HepG2 (cell line): ENCODE results near the gene DPP6. TPM values are rescaled to one million over a fixed set of nuclear protein-coding genes. Genes with fewer than 3 reads are reported as not detected.

Experiments
- GLI4 ChIP-seq: sonication (generic); formaldehyde crosslinking; IDR thresholded peaks from 2 replicates; pipeline ENCODE4 v1.5.1; 2020; ENCODE audit warnings: missing genetic modification reagents, mild to moderate bottlenecking, moderate library complexity, borderline replicate concordance
- HMGA1 ChIP-seq: sonication (generic); formaldehyde crosslinking; conservative IDR thresholded peaks from 2 replicates; pipeline ENCODE4 v1.4.0; 2020; ENCODE audit warnings: missing genetic modification reagents
- KMT2A ChIP-seq: sonication (generic); formaldehyde crosslinking; IDR thresholded peaks from 2 replicates; pipeline ENCODE4 v1.4.0; 2020; ENCODE audit warnings: missing genetic modification reagents
- MEIS2 ChIP-seq: sonication (generic); formaldehyde crosslinking; IDR thresholded peaks from 2 replicates; pipeline ENCODE4 v1.9.0; 2021; ENCODE audit warnings: mild to moderate bottlenecking, missing genetic modification reagents
- NFIB ChIP-seq: sonication (generic); formaldehyde crosslinking; IDR thresholded peaks from 2 replicates; pipeline ENCODE4 v1.9.0; 2021; ENCODE audit warnings: missing genetic modification reagents, mild to moderate bottlenecking, borderline replicate concordance
- NFRKB ChIP-seq: fragments of 450-650 bp; IDR thresholded peaks from 2 replicates; pipeline ENCODE4 v1.6.1; 2017
- NKX3-1 ChIP-seq: sonication (generic); formaldehyde crosslinking; IDR thresholded peaks from 2 replicates; pipeline ENCODE4 v1.5.0; 2020; ENCODE audit warnings: missing genetic modification reagents
- NRL ChIP-seq: sonication (generic); formaldehyde crosslinking; IDR thresholded peaks from 2 replicates; pipeline ENCODE4 v1.5.0; 2020; ENCODE audit warnings: missing genetic modification reagents, mild to moderate bottlenecking, moderate library complexity, borderline replicate concordance
- PITX1 ChIP-seq: sonication (generic); formaldehyde crosslinking; IDR thresholded peaks from 2 replicates; pipeline ENCODE4 v1.5.1; 2020; ENCODE audit warnings: mild to moderate bottlenecking, missing genetic modification reagents
- SATB2 ChIP-seq: sonication (generic); formaldehyde crosslinking; IDR thresholded peaks from 2 replicates; pipeline ENCODE4 v1.5.0; 2020; ENCODE audit warnings: missing genetic modification reagents
- SP5 ChIP-seq: IDR thresholded peaks from 2 replicates; pipeline ENCODE4 v1.6.1; 2016; ENCODE audit warnings: low read depth, borderline replicate concordance
- SRSF4 ChIP-seq: fragments of 200-400 bp; formaldehyde crosslinking; IDR thresholded peaks from one replicate; pipeline ENCODE4 v1.6.1; 2018; ENCODE audit warnings: mild to moderate bottlenecking, low read depth, low read length, moderate library complexity; ENCODE audit not compliant: poor library complexity, severe bottlenecking
- SSRP1 ChIP-seq: IDR thresholded peaks from 2 replicates; pipeline ENCODE4 v1.6.1; 2016; ENCODE audit warnings: control low read depth
- TBX3 ChIP-seq: fragments of 450-650 bp; IDR thresholded peaks from 2 replicates; pipeline ENCODE4 v1.6.1; 2017; ENCODE audit warnings: antibody characterized with exemption, mild to moderate bottlenecking, inconsistent platforms, borderline replicate concordance
- ZNF256 ChIP-seq: sonication (generic); formaldehyde crosslinking; conservative IDR thresholded peaks from 2 replicates; pipeline ENCODE4 v1.4.0; 2020; ENCODE audit warnings: missing genetic modification reagents
- ZNF431 ChIP-seq: sonication (generic); formaldehyde crosslinking; IDR thresholded peaks from 2 replicates; pipeline ENCODE4 v1.9.0; 2022; ENCODE audit warnings: missing genetic modification reagents, low read depth, mild to moderate bottlenecking, borderline replicate concordance
- ZNF557 ChIP-seq: sonication (generic); formaldehyde crosslinking; IDR thresholded peaks from 2 replicates; pipeline ENCODE4 v1.4.0; 2020; ENCODE audit warnings: missing genetic modification reagents
- ZNF562 ChIP-seq: sonication (generic); formaldehyde crosslinking; IDR thresholded peaks from 2 replicates; pipeline ENCODE4 v1.8.0; 2022; ENCODE audit warnings: missing genetic modification reagents, borderline replicate concordance
- ZNF746 ChIP-seq: sonication (generic); formaldehyde crosslinking; IDR thresholded peaks from 2 replicates; pipeline ENCODE4 v1.8.0; 2022; ENCODE audit warnings: mild to moderate bottlenecking, missing genetic modification reagents
- ZNF768 ChIP-seq: sonication (generic); formaldehyde crosslinking; IDR thresholded peaks from 2 replicates; pipeline ENCODE4 v1.4.0; 2020; ENCODE audit warnings: missing genetic modification reagents
- ZSCAN21 ChIP-seq: sonication (generic); formaldehyde crosslinking; IDR thresholded peaks from 2 replicates; pipeline ENCODE4 v1.8.0; 2022; ENCODE audit warnings: mild to moderate bottlenecking, missing genetic modification reagents, moderate library complexity, borderline replicate concordance
- ZSCAN29 ChIP-seq: sonication (generic); formaldehyde crosslinking; conservative IDR thresholded peaks from 2 replicates; pipeline ENCODE4 v1.4.0; 2020; ENCODE audit warnings: mild to moderate bottlenecking, missing genetic modification reagents
- polyA plus RNA-seq, 8 experiments: library from polyadenylated mRNA; depleted of rRNA in 3 of 8; stranded (reverse) in 7 of 8; unstranded in 1 of 8; fragments of >200 nt; fragmentation: Illumina TruSeq in 4 of 8; extraction: Trizol in 4 of 8; gene quantifications; 2 replicates each; pipeline versions ENCODE4 v1.2.1 to v1.2.3, GENCODE V29; 2011 to 2016; ENCODE audit warnings: low read depth in 4 of 8, missing spikeins in 1 of 8, mixed read lengths in 1 of 8; ENCODE audit not compliant: insufficient read depth in 1 of 8
- total RNA-seq, 5 experiments: library from RNA; depleted of rRNA; stranded (reverse); fragments of >200 nt; fragmentation: Illumina TruSeq; extraction: Trizol; gene quantifications; 2 replicates each; pipeline ENCODE4 v1.2.3, GENCODE V29; 2016; ENCODE audit warnings: low read depth in 1 of 5
- TF ChIP-seq, protein P1 (sequence below): sonication (generic); formaldehyde crosslinking; IDR thresholded peaks from 2 replicates; pipeline ENCODE4 v1.9.0; 2021; ENCODE audit warnings: missing genetic modification reagents, borderline replicate concordance
- TF ChIP-seq, protein P2 (sequence below): sonication (generic); formaldehyde crosslinking; IDR thresholded peaks from 2 replicates; pipeline ENCODE4 v1.4.0; 2020; ENCODE audit warnings: missing genetic modification reagents
- TF ChIP-seq, protein P3 (sequence below): sonication (generic); formaldehyde crosslinking; IDR thresholded peaks from 2 replicates; pipeline ENCODE4 v1.4.0; 2020; ENCODE audit warnings: missing genetic modification reagents
- TF ChIP-seq, protein P4 (sequence below): sonication (generic); formaldehyde crosslinking; IDR thresholded peaks from 2 replicates; pipeline ENCODE4 v1.8.1; 2022; ENCODE audit warnings: mild to moderate bottlenecking, missing genetic modification reagents

Gene DPP6
- total and polyA plus RNA-seq, 2 of the 13 experiments (the other 11 are each of a cell fraction or from before 2014, with no cell fraction given) = not detected

DNA sequence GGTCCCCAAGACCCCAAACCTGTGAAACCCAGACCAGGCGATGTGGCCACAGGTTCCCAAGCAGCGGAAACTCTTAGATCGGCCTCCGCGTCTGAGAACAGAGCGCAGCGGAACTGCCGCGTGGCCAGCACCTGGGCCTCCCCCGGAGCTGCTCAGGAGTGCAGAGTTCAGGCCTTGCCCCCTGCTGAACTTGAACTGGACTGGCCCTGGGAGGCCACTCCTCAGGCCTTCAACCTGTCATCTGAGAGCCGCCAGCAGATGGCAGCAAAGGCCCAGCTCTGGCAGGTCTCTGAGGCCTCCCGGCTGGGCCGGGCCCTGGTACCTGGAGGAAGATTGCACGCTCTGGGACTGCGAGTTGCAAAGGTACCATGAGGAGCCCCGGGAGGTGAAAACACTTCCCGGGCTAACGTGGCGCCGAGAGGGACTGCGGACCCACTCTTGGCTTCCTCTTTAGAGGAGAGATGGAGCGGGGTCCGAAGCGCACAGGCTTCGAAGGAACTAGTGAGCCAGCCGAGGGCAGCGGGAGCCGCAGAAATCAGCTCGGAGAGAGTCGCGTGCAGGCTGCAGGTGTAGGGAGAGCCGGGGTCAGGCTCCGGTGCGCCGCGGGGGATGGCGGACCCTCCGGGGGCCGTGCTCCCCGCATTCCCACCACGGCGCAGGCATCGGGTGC, 861.6 kb downstream of the DPP6 start (continued):
- TF ChIP-seq NKX3-1 (CRISPR knock-in tag) (peak; percentile 72), SRSF4 (no peak), HMGA1 (no peak), ZNF768 (0 out of 2 replicates have a peak, but pooled peaks have one; percentile 18), ZNF746 (CRISPR knock-in tag) (0 out of 2 replicates have a peak, but pooled peaks have one; percentile 52), NFIB (CRISPR knock-in tag) (0 out of 2 replicates have a peak, but pooled peaks have one; percentile 8), NFRKB (no peak), SSRP1 (no peak), ZSCAN29 (CRISPR knock-in tag) (no peak), MEIS2 (CRISPR knock-in tag) (peak; percentile 94), KMT2A (CRISPR knock-in tag) (peak; percentile 66; the same call in 1 of the 2 replicates), SATB2 (CRISPR knock-in tag) (no peak), ZNF557 (CRISPR knock-in tag) (peak; percentile 56; the same call in 1 of the 2 replicates), SP5 (CRISPR knock-in tag) (peak; percentile 69; the same call in 1 of the 2 replicates), TBX3 (no peak), GLI4 (CRISPR knock-in tag) (no peak), ZNF562 (no peak), ZNF256 (CRISPR knock-in tag) (no peak; the same call in 1 of the 2 replicates), NRL (CRISPR knock-in tag) (peak; percentile 77; the same call in 1 of the 2 replicates), PITX1 (peak; percentile 90), ZNF431 (0 out of 2 replicates have a peak, but pooled peaks have one; percentile 49), ZSCAN21 (CRISPR knock-in tag) (0 out of 2 replicates have a peak, but pooled peaks have one; percentile 23)
- TF ChIP-seq, protein P1, sequence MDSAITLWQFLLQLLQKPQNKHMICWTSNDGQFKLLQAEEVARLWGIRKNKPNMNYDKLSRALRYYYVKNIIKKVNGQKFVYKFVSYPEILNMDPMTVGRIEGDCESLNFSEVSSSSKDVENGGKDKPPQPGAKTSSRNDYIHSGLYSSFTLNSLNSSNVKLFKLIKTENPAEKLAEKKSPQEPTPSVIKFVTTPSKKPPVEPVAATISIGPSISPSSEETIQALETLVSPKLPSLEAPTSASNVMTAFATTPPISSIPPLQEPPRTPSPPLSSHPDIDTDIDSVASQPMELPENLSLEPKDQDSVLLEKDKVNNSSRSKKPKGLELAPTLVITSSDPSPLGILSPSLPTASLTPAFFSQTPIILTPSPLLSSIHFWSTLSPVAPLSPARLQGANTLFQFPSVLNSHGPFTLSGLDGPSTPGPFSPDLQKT (CRISPR knock-in tag) = no peak
- TF ChIP-seq, protein P2, sequence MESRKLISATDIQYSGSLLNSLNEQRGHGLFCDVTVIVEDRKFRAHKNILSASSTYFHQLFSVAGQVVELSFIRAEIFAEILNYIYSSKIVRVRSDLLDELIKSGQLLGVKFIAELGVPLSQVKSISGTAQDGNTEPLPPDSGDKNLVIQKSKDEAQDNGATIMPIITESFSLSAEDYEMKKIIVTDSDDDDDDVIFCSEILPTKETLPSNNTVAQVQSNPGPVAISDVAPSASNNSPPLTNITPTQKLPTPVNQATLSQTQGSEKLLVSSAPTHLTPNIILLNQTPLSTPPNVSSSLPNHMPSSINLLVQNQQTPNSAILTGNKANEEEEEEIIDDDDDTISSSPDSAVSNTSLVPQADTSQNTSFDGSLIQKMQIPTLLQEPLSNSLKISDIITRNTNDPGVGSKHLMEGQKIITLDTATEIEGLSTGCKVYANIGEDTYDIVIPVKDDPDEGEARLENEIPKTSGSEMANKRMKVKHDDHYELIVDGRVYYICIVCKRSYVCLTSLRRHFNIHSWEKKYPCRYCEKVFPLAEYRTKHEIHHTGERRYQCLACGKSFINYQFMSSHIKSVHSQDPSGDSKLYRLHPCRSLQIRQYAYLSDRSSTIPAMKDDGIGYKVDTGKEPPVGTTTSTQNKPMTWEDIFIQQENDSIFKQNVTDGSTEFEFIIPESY (CRISPR knock-in tag) = peak; percentile 51; the same call in 1 of the 2 replicates
- TF ChIP-seq, protein P3, sequence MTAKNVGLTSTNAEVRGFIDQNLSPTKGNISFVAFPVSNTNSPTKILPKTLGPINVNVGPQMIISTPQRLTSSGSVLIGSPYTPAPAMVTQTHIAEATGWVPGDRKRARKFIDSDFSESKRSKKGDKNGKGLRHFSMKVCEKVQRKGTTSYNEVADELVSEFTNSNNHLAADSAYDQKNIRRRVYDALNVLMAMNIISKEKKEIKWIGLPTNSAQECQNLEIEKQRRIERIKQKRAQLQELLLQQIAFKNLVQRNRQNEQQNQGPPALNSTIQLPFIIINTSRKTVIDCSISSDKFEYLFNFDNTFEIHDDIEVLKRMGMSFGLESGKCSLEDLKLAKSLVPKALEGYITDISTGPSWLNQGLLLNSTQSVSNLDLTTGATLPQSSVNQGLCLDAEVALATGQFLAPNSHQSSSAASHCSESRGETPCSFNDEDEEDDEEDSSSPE (CRISPR knock-in tag) = peak; percentile 75
- TF ChIP-seq, protein P4, sequence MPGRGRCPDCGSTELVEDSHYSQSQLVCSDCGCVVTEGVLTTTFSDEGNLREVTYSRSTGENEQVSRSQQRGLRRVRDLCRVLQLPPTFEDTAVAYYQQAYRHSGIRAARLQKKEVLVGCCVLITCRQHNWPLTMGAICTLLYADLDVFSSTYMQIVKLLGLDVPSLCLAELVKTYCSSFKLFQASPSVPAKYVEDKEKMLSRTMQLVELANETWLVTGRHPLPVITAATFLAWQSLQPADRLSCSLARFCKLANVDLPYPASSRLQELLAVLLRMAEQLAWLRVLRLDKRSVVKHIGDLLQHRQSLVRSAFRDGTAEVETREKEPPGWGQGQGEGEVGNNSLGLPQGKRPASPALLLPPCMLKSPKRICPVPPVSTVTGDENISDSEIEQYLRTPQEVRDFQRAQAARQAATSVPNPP (CRISPR knock-in tag) = peak; percentile 72; the same call in 1 of the 2 replicates
